ENCODE measurements around the gene UST.

GRCh38 chr6:148713921-148714320 lies 32.9 kb upstream of the UST start:
- TF ChIP-seq CTCF (conservative IDR thresholded peaks at IDR 0.05) (no peak), ZFX (IDR thresholded peaks at IDR 0.05) (no peak)

All from C4-2B (cell line).